Hepatocyte (in vitro differentiated cells): ENCODE data around the gene RNF130. TPM values are rescaled to one million over a fixed set of nuclear protein-coding genes. Genes with fewer than 3 reads are reported as not detected.
"Not testable (repeated sequence)": the region's sequence is repeated elsewhere in the genome, so short reads cannot be mapped to it uniquely, and the experiment has no call there.

Experiments used
- DNase-seq: peaks from one replicate; pipeline ENCODE4 v3.0.0-alpha.2; 2016; ENCODE audit warnings: low spot score
- H2AFZ ChIP-seq: fragments of 200-600 bp; sonication (generic); 2 replicates; pipeline ENCODE4 v1.6.0; 2016; ENCODE audit warnings: antibody characterized with exemption, mild to moderate bottlenecking
- H3K27ac ChIP-seq: fragments of 200-600 bp; sonication (generic); 2 replicates; pipeline ENCODE4 v1.5.1; 2016; ENCODE audit warnings: mild to moderate bottlenecking
- H3K27me3 ChIP-seq: fragments of 200-600 bp; sonication (generic); 2 replicates; pipeline ENCODE4 v1.6.1; 2016
- H3K36me3 ChIP-seq: fragments of 200-600 bp; sonication (generic); replicated peaks from 2 replicates; pipeline ENCODE4 v1.5.1; 2016; ENCODE audit warnings: low read depth; ENCODE audit not compliant: insufficient read depth
- H3K4me1 ChIP-seq: fragments of 200-600 bp; sonication (generic); 2 replicates; pipeline ENCODE4 v1.5.1; 2016; ENCODE audit warnings: mild to moderate bottlenecking, moderate library complexity; ENCODE audit not compliant: insufficient read depth
- H3K4me2 ChIP-seq: fragments of 200-600 bp; sonication (generic); 2 replicates; pipeline ENCODE4 v1.6.0; 2016
- H3K4me3 ChIP-seq: fragments of 200-600 bp; sonication (generic); 2 replicates; pipeline ENCODE4 v1.5.1; 2016; ENCODE audit warnings: mild to moderate bottlenecking
- H3K79me2 ChIP-seq: fragments of 200-600 bp; sonication (generic); 2 replicates; pipeline ENCODE4 v1.6.0; 2017; ENCODE audit warnings: mild to moderate bottlenecking
- H3K9me2 ChIP-seq: fragments of 200-600 bp; sonication (generic); replicated peaks from 2 replicates; pipeline ENCODE4 v1.6.0; 2017; ENCODE audit warnings: mild to moderate bottlenecking; ENCODE audit not compliant: insufficient read depth
- H3K9me3 ChIP-seq: fragments of 200-600 bp; sonication (generic); 2 replicates; pipeline ENCODE4 v1.5.1; 2016; ENCODE audit warnings: low read depth, mild to moderate bottlenecking
- H4K20me1 ChIP-seq: fragments of 200-600 bp; sonication (generic); 2 replicates; pipeline ENCODE4 v1.6.0; 2016; ENCODE audit warnings: mild to moderate bottlenecking; ENCODE audit not compliant: insufficient read depth, poor library complexity, severe bottlenecking
- EZH2 ChIP-seq: fragments of 200-600 bp; sonication (generic); IDR thresholded peaks from 2 replicates; pipeline ENCODE4 v1.6.1; 2016; ENCODE audit warnings: antibody characterized with exemption, mild to moderate bottlenecking, borderline replicate concordance
- EZH2phosphoT487 ChIP-seq: fragments of 200-600 bp; sonication (generic); IDR thresholded peaks from one replicate; pipeline ENCODE4 v1.6.1; 2018; ENCODE audit warnings: antibody characterized with exemption, mild to moderate bottlenecking, low read depth, moderate library complexity; ENCODE audit not compliant: unreplicated experiment, severe bottlenecking
- WGBS: methylation state at CpG from one replicate; pipeline ENCODE4 v1.1.6; 2016; ENCODE audit warnings: low lambda C conversion rate; ENCODE audit errors: missing lambda C conversion rate; 5-methylcytosine and 5-hydroxymethylcytosine counted together
- polyA plus RNA-seq: library from polyadenylated mRNA; unstranded; fragments of >200 nt; fragmentation: Nextera tagmentation; extraction: Ambion mirVana; gene quantifications from 2 replicates; pipeline ENCODE4 v1.2.1, GENCODE V29; 2016
- total RNA-seq: library from RNA; depleted of rRNA; stranded (reverse); fragments of >200 nt; gene quantifications from 2 replicates; pipeline ENCODE4 v1.2.3, GENCODE V29; 2014
- TF ChIP-seq, protein P1 (sequence below): fragments of 200-600 bp; sonication (generic); IDR thresholded peaks from 2 replicates; pipeline ENCODE4 v1.5.1; 2016; ENCODE audit warnings: antibody characterized with exemption, mild to moderate bottlenecking; ENCODE audit not compliant: poor library complexity

RNF130 gene
- total and polyA plus RNA-seq, 2 experiments from 2014 or later = 42.4 to 64.9 TPM

DNA sequence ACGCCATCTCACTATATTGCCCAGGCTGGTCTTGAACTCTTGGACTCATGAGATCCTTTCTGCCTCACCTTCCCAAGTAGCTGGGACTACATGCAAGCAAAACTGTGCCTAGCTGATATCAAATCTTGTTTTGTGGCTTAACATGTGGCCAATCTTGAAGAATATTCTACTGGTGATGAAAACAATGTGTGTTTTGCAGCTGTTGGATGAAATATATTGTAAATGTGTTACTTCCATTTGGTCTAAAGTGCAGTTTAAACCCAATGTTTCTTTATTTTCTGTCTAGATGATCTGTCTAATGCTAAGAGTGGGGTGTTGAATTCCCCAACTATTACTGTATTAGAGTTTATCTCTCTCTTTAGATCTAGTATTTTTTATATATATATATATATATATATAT, 73.1 kb downstream of the RNF130 start:
- WGBS = 97% methylated on average over 1 of the region's 1 CpG
- no peaks in the 10 kb centered on the region for H3K79me2 ChIP-seq
- no peak overlapping the region for H3K4me3 ChIP-seq
- DNase-seq = no peak
- no peaks in the 10 kb centered on the region for H3K4me1 ChIP-seq
- no peak overlapping the region for H3K4me2 ChIP-seq
- H3K27ac ChIP-seq = no peak overlapping the region
- no peaks in the 10 kb centered on the region for H3K36me3 ChIP-seq
- no peak overlapping the region for H2AFZ ChIP-seq
- no peaks in the 10 kb centered on the region for H3K9me3 ChIP-seq
- no peaks in the 10 kb centered on the region for H4K20me1 ChIP-seq
- no peaks in the 10 kb centered on the region for H3K9me2 ChIP-seq
- TF ChIP-seq EZH2phosphoT487 (no peak), EZH2 (no peak)
- TF ChIP-seq, protein P1, sequence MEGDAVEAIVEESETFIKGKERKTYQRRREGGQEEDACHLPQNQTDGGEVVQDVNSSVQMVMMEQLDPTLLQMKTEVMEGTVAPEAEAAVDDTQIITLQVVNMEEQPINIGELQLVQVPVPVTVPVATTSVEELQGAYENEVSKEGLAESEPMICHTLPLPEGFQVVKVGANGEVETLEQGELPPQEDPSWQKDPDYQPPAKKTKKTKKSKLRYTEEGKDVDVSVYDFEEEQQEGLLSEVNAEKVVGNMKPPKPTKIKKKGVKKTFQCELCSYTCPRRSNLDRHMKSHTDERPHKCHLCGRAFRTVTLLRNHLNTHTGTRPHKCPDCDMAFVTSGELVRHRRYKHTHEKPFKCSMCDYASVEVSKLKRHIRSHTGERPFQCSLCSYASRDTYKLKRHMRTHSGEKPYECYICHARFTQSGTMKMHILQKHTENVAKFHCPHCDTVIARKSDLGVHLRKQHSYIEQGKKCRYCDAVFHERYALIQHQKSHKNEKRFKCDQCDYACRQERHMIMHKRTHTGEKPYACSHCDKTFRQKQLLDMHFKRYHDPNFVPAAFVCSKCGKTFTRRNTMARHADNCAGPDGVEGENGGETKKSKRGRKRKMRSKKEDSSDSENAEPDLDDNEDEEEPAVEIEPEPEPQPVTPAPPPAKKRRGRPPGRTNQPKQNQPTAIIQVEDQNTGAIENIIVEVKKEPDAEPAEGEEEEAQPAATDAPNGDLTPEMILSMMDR = no peak
- no peaks in the 10 kb centered on the region for H3K27me3 ChIP-seq

DNA sequence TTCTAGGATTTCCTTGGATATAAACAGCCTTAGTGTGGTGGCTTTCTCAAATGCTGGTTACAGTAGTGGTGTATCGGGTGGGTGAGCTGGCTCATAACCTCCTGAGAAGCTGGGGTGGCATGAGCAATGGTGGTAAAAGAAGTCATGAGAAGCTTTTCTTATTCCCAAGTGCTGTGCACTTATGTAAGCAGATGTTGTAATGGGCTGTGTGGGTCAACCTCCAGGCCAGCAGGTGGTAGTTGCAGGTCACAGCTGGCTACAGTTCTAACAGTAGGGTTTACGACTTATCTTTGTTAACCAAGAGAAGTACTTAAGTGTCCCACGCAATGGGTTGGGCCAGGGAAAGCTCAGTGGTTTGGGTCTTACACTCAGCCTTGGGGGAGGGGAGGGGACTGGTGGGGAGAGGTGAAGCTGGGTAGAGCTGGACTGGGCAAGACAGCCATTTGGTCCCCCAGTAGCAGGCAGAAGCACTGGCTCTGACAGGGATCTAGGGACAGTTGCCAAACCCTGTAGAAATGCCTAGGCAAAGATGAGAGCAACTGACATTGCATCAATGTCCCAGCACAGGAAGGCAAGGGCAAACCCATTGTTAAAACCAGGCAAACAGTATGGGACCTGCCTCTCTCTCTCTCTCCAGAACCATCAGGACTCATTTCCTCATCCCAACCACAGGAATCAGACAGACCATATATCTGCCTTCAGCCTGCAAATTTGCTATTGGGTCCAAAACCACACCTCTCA, 76.8 kb downstream of the RNF130 start:
- no peaks in the 10 kb centered on the region for H3K9me2 ChIP-seq
- H4K20me1 ChIP-seq = no peaks in the 10 kb centered on the region
- TF ChIP-seq EZH2 = no peak
- TF ChIP-seq, protein P1 = no peak
- no peak for TF ChIP-seq EZH2phosphoT487
- H3K79me2 ChIP-seq = no peaks in the 10 kb centered on the region
- H3K36me3 ChIP-seq = no peaks in the 10 kb centered on the region
- no peak overlapping the region for H3K4me2 ChIP-seq
- no peaks in the 10 kb centered on the region for H3K4me1 ChIP-seq
- no peaks in the 10 kb centered on the region for H3K27me3 ChIP-seq
- H2AFZ ChIP-seq = no peak overlapping the region
- no peak overlapping the region for H3K27ac ChIP-seq
- H3K9me3 ChIP-seq = no peaks in the 10 kb centered on the region
- no peak for DNase-seq
- whole genome bisulfite sequencing = 96% methylated on average over 3 of the region's 3 CpGs
- H3K4me3 ChIP-seq = no peak overlapping the region

DNA sequence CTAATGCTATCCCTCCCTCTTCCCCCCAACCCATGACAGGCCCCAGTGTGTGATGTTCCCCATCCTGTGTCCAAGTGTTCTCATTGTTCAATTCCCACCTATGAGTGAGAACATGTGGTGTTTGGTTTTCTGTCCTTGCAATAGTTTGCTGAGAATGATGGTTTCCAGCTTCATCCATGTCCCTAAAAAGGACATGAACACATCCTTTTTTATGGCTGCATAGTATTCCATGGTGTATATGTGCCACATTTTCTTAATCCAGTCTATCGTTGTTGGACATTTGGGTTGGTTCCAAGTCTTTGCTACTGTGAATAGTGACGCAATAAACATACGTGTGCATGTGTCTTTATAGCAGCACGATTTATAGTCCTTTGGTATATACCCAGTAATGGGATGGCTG, 78.7 kb downstream of the RNF130 start:
- WGBS = 91% methylated on average over 4 of the region's 4 CpGs
- not testable (repeated sequence) for DNase-seq, H2AFZ ChIP-seq

DNA sequence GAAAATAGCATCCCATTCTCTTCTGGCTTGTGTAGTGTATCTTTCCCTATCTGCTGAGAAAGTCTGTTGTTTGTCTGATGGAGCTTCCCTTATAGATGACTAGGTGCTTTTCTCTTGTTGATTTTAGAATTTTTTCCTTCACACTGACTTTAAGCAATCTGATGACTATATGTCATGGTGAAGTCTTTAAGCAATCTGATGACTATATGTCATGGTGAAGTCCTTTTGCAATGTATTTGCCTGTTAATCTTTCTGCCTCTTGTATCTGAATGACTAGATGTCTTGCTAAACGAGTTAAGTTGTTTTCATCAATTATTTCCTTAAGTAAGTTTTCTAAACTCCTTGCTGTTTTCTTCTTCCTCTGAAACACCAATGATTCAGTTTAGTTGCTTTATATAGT, 80.5 kb downstream of the RNF130 start:
- WGBS = 100% methylated on average over 1 of the region's 1 CpG
- no peak for DNase-seq
- Histone ChIP-seq H2AFZ (no peak overlapping the region), H4K20me1 (no peaks in the 10 kb centered on the region), H3K4me2 (no peak overlapping the region), H3K9me3 (no peaks in the 10 kb centered on the region), H3K36me3 (no peaks in the 10 kb centered on the region), H3K4me3 (no peak overlapping the region), H3K79me2 (no peaks in the 10 kb centered on the region), H3K27me3 (no peaks in the 10 kb centered on the region), H3K27ac (no peak overlapping the region), H3K4me1 (no peaks in the 10 kb centered on the region), H3K9me2 (no peaks in the 10 kb centered on the region)
- no peak for TF ChIP-seq EZH2phosphoT487
- TF ChIP-seq, protein P1 = no peak
- no peak for TF ChIP-seq EZH2

More for the DNA sequence above, 78.7 kb downstream of the RNF130 start:
- not testable (repeated sequence) for H3K27ac ChIP-seq, H3K79me2 ChIP-seq, H3K9me2 ChIP-seq, H3K4me1 ChIP-seq, H3K9me3 ChIP-seq, H3K36me3 ChIP-seq, H3K4me3 ChIP-seq, H4K20me1 ChIP-seq, H3K27me3 ChIP-seq, H3K4me2 ChIP-seq

DNA sequence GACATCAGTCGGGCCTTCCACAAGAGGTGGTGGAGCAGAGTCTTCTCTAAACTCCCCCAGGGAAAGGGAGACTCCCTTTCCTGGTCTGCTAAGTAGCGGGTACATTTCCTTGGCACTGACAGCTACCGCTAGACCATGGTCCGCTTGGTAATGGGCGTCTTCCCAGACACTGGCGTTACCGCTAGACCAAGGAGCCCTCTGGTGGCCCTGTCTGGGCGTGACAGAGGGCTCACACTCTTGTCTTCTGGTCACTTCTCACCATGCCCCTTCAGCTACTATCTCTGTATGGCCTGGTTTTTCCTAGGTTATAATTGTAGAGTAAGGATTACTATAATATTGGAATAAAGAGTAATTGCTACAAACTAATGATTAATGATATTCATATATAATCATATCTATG, 81.0 kb downstream of the RNF130 start:
- not testable (repeated sequence) for H3K4me1 ChIP-seq, H3K4me2 ChIP-seq, H3K4me3 ChIP-seq, H3K79me2 ChIP-seq, H3K27ac ChIP-seq, H3K27me3 ChIP-seq, DNase-seq, H3K36me3 ChIP-seq, H2AFZ ChIP-seq, H3K9me3 ChIP-seq, H4K20me1 ChIP-seq, H3K9me2 ChIP-seq
- 92% methylated on average over 8 of the region's 8 CpGs for WGBS
